Tongue (tissue), 2 donors: ENCODE results near the gene TPP1. TPM values are rescaled to one million over a fixed set of nuclear protein-coding genes. Genes with fewer than 3 reads are reported as not detected.

Experiments used
- DNase-seq: peaks from one replicate; pipeline ENCODE4 v3.0.0-alpha.2; 2015
- total RNA-seq: library from RNA; depleted of rRNA; stranded (reverse); fragments of >200 nt; gene quantifications from one replicate; pipeline ENCODE4 v1.2.3, GENCODE V29; 2014

TPP1 gene
- total RNA-seq, 1 donor from 2014 or later: 59.9 TPM

- no peak for DNase-seq
Measured at GRCh38 chr11:6587360-6587953, 31.8 kb downstream of the TPP1 start.

- peak; percentile 40 for DNase-seq
Measured at GRCh38 chr11:6586434-6587359, 32.5 kb downstream of the TPP1 start.

- no peak for DNase-seq
Measured at GRCh38 chr11:6584528-6584927, 34.7 kb downstream of the TPP1 start.

- DNase-seq: no peak
Measured at GRCh38 chr11:6583584-6583983, 35.6 kb downstream of the TPP1 start.

GRCh38 chr11:6579681-6580080 is 39.5 kb downstream of the TPP1 start:
- no peak for DNase-seq

GRCh38 chr11:6578134-6578533 is 41.1 kb downstream of the TPP1 start:
- DNase-seq: no peak

- DNase-seq: peak; percentile 89
Measured at GRCh38 chr11:6576471-6577373, 42.5 kb downstream of the TPP1 start.

- no peak for DNase-seq
Measured at GRCh38 chr11:6574816-6575715, 44.2 kb downstream of the TPP1 start.

GRCh38 chr11:6572215-6572614 is 47.0 kb downstream of the TPP1 start:
- no peak for DNase-seq

- no peak for DNase-seq
Measured at GRCh38 chr11:6571434-6572008, 47.7 kb downstream of the TPP1 start.

- DNase-seq: peak; percentile 54
Measured at GRCh38 chr11:6570691-6571427, 48.4 kb downstream of the TPP1 start.

- no peak for DNase-seq
Measured at GRCh38 chr11:6569706-6570105, 49.5 kb downstream of the TPP1 start.

- peak; percentile 84 for DNase-seq
Measured at GRCh38 chr11:6568191-6568918, 50.9 kb downstream of the TPP1 start.

GRCh38 chr11:6567371-6567745 is 51.9 kb downstream of the TPP1 start:
- no peak for DNase-seq

GRCh38 chr11:6566704-6567370 is 52.4 kb downstream of the TPP1 start:
- DNase-seq: no peak

GRCh38 chr11:6565988-6566703 is 53.1 kb downstream of the TPP1 start:
- no peak for DNase-seq

- DNase-seq: no peak
Measured at GRCh38 chr11:6565325-6565724, 53.9 kb downstream of the TPP1 start.

GRCh38 chr11:6563667-6564066 is 55.6 kb downstream of the TPP1 start:
- DNase-seq: no peak
